IPS DF 19.7 (cell line): ENCODE data around the gene TMEM121B.

Experiments used
- DNase-seq: peaks from one replicate; pipeline ENCODE4 v3.0.0-alpha.2; 2013; ENCODE audit warnings: low read depth, low spot score

TMEM121B gene

DNA sequence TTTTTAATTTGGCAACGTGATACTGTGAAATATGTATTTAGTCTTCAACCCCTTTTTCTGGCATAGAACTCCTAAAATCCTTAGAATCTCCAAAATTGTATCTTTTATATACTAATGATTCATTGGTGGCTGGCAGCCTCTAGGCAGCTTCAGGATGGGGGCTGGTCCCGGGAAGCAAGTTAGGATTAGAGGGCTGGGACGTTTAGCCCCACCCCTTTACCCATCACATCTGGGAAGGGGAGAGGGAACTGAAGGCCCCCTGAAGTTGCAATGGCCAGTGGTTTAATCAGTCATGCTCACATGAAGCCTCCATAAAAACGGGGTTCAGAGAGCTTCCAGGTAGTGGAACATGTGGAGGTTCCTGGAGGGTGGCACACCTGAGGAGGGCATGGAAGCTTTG, 29.3 kb downstream of the TMEM121B start:
- DNase-seq, result no peak

DNA sequence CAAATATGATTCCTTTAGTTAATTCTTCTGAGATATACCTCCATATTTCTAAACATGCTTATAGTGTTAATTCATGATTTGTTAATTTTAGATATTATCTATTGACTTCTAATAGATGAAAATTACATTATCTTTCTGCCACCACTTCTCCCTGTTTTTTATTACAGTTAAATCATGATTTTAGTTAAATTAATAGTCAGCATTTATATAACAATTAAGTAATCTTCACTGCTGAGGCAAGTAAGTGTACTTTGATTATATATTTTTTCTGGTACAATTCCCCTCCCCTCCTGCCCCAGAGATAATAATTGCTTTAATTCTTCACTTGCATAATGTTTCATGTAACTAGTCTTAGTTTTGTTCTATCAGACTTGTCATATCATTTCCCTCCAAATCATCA, 30.6 kb downstream of the TMEM121B start:
- no peak for DNase-seq

DNA sequence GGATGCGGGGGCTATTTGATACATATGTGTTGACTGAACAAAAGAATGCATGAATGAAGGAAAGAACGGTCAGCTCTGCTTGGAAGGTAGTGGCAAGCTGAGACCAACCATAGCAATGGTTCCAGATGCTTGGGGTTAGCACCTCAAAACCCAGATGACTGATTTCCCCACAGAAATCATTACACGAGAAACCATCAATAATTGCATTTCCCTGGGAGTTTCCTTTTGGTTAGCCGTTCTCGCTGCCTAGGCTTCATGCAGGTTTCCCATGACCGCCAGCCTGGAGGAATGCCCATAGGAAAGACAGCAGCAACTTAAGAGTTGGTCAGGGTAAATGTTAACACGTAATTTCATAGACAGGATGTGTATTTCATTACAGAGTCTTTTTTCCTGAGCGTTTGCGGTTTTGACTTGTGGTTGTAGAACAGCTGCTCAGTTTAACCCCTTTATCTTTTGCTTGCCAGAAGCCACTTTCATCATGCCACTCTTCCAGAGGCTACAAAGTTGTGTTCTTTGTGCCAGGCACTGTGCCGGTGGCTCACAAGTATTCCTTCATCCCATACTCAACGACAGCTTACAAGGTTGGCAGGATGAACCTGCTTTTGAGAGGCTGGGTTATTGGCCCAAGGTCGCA, 33.5 kb downstream of the TMEM121B start:
- no peak for DNase-seq

DNA sequence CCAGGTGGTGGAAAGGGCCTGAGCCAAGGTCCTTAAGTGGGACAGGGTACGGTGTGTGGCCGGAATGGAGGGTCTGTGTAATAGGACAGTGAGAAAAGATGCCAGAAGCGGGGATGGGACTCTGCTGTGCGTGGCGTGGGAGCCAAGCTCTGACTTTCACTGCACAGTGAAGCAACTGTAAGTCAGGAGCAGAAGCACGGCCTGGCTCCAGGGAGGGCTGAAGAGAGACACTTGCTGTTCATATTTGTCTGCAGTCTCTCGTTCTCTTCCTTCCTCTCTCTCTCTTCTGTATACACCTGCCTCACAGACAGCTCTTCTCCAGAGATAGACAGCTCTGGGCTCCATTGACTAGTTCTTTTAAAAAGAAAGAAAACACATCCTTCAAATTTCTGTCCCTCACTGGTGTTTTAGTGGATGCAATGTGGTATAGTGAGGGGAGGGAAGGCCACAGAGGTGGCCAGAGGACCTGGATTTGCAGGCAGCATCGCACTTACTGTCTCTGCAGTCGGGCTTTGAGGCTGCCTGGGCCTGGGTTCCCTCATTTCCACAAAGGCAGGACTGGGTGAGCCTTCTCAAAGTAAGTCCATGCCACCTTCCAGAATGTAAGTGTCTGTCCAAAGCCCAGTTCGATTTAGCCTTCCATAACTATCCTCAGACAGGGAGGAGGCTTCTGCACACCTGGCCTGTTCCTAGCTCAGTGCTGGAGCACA, 34.2 kb downstream of the TMEM121B start:
- DNase-seq, result no peak

DNA sequence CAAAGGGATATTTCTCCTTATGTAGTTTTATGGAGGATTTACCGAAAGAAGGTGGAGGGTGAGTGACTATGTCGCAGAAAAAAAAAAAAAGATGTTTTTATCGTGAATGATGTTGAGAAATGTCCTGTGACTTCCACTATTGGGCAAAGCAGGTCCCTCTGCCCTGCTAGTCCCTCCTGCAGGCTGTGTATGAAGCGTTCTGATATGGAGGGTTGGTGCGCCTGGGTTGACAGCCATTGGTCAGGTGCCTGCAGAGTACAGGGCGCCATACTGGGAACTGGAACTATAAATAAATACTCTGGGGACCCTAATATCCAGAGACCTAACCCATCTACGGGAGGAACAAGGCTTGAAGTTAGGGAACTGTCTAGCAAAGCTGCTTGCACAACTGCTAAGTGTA, 34.9 kb downstream of the TMEM121B start:
- DNase-seq, result no peak

DNA sequence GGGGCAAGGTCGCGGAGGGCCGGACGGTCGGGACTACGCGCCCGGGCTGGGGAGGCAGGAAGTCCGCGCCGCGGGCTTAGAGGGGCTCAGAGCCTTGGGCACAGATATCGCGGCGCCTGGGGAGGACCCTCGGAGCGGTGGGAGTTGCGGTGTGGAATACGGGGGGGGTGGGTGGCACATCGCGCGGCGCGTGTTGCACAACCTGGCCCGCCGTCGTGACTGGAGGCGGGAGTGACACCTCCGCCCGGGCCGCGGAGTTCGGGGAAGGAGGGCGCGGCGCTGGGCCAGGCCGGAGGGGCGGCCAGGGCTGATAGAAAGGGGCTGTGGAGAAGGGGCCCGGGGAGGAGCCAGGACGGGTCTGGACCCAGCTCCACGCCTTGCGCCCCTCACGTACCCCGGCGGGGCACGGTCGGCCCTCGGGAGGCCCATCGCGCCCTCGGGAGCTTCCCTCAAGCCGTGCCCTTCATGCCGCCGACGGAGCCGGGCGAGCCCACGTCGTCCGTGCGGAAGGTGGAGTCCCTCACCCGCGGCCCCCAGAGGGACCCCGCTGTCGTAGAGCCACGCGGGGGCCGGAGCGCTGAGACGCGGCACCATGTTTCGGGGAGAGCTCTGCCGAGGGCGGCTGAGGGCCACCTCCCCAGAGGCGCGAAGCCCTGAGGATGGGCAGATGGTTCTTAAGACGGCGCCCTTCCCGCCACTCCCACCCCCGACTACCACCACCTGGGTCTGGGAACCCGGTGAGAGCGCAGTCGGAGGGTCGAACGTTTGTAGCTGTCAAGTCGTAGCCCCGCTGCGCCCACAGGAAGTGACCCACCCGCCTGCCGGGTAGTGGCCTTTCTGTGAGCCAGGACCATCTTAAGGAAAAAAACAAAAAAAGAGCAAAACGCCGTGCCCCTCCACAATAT, 35.6 kb downstream of the TMEM121B start:
- no peak for DNase-seq

DNA sequence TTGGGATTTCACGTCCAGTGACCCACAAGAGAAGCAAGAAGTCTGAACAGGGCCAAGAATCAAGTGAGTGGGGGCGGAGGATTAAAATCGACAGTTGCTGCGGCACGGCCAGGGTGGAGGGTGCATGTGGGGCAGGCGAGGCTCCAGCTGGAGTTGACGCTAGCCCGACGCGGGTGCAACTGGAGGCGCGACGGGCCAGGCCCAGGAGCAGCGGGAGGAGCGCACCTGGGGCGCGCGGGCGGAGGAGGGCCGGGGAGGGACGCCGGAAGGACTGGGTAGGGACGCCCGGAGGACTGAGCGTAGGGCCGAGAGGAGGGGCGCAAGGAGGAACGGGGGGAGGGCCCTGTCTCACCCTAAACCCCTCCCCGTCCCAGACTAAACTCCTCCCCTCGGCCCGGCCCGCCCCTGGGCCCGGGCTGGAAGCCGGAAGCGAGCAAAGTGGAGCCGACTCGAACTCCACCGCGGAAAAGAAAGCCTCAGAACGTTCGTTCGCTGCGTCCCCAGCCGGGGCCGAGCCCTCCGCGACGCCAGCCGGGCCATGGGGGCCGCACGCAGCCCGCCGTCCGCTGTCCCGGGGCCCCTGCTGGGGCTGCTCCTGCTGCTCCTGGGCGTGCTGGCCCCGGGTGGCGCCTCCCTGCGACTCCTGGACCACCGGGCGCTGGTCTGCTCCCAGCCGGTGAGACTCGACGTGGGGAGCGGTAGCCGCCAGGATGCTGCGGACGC, 36.4 kb downstream of the TMEM121B start, which contains the start of gene IL17RA:
TSS of gene IL17RA (plus strand) at position 447 of the 723 bp plus-strand sequence. CDS start at position 539, 92 bp downstream.
- DNase-seq, result peak; percentile 47

DNA sequence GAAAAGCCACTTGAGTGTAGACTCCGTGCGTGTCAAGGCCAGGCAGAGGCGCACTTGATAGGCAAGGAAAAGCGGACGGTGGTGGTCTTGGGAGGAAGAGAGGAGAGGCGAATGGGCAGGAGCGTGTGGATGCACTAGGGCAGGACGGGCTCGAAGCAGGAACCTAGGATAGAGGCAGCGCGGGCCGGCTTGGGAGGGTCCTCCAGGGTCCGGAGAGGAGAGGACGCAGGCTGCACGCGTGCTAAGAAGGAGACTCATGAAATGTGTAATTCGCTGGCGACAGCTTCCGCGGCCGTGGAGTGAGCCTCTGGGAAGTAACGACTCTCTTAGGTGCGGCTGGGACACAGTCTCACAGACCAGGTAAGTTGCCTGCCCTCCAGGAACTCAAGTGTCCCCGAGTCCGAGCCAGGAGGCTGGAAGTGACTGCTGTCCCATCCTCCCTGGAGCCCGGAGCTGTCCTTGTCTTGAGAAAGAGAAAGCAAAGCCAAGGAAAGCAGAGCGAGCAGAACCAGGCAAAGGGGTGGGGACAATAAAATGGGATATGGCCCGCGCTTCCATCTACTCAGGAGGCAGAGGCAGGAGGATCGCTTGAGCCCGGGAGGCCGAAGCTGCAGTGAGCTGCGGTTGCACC, 37.2 kb downstream of the TMEM121B start:
- no peak for DNase-seq

DNA sequence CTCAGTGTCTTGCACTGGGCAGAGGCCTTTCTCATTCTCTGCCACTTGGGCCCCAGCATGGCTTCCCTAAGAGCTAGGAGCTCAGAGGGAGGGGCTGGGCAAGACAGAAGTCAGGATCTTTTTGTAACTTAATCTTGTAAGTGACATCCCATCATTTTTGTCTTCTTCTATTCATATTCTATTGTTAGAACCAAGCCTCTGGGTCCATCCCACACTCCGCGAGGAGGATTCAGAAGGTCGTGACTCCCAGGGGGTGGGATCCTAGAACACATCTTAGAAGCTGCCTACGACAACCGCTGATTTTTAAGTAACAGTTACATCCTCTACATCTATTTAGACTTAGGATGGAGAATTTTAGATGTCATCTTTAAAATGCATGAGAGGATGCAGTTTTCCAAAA, 37.9 kb downstream of the TMEM121B start:
- no peak for DNase-seq

DNA sequence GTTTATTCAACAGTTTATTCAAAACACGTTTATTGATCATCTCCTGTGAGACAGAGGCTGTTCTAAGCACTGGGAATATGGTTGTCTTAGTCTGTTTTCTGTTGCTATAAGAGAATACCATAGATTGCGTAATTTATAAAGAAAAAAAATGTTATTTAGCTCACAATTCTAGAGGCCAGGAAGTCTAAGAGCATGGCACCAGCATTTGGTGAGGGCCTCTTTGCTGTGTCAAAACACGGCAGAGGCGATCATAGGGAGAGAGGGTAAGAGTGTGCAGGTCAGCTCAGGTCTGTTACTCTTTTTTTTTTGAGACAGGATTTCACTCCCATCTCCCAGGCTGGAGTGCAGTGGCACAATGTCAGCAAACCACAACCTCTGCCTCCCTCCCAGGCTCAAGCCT, 41.6 kb downstream of the TMEM121B start:
- no peak for DNase-seq

DNA sequence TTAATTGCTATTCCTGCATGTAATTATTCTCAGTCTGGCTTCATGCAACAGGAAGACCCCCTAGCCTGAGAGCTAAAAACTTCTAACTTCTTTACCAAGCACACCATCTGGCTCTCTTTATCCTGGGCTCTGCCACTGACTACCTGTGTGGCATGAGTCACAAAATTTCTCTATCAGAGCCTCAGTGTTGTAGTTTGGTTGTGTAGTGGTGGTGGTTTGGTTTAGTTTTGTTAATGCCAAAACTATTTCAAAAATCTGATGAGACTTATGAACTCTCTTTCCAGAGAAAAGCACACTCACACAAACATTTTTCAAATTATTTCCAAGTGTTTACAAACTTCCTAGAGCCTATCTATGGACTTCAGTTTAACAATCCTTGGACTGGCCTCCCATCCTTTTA, 43.9 kb downstream of the TMEM121B start:
- DNase-seq, result no peak

DNA sequence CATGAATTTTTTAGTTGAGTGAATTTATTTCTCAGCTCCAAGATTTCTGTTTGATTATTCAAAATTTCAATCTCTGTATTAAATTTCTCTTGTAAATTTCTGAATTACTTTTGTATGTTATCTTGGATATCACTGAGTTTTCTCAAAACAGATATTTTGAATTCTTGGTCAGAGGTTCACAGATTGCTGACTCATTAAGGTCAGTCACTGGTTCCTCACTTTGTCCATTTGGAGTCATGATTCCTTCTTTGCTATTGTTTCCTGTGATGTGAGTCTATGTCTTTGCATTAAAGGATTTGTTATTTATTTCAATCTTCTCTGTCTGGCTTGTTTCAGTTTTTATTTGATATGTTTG, 46.5 kb downstream of the TMEM121B start:
- no peak for DNase-seq

DNA sequence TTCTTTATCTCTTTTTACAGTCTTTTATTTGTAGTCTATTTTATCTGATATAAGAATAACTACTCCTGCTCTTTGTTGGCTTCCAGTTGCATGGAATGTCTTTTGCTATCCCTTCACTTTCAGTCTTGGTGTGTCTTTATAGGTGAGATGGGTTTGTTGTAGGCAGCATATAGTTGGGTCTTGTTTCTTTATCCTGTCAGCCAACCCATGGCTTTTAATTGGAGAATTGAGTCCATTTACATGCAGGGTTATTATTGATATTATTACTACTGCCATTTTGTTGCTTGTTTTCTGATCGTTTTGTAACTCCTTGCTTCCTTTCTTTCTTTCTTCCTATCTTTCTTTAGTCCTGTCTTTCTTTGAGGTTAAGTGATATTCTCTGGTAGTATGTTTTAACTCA, 48.3 kb downstream of the TMEM121B start:
- DNase-seq, result no peak
